Small intestine (tissue), 7 donors: ENCODE results near the gene RGL4. TPM values are rescaled to one million over a fixed set of nuclear protein-coding genes. Genes with fewer than 3 reads are reported as not detected.
"Not testable (repeated sequence)": the region's sequence is repeated elsewhere in the genome, so short reads cannot be mapped to it uniquely, and the experiment has no call there.

Experiments used
- DNase-seq, 2 donors: peaks; one replicate each; pipeline versions ENCODE4 v3.0.0 to v3.0.0-alpha.2; 2013
- FAIRE-seq: peaks from 2 replicates; lab custom pipeline; 2012; peaks lifted over from hg19 to GRCh38; lab: Jason Lieb, UNC
- H3K27ac ChIP-seq, 3 donors: one replicate each; pipeline ENCODE4 v1.5.1; 2013; ENCODE audit warnings: low read length in 2 of 3, mild to moderate bottlenecking in 2 of 3, control low read depth in 1 of 3, inconsistent platforms in 1 of 3, low read depth in 1 of 3, moderate library complexity in 1 of 3
- H3K27me3 ChIP-seq, 3 donors: one replicate each; pipeline ENCODE4 v1.6.1; 2013; ENCODE audit warnings: low read length in 3 of 3, inconsistent platforms in 1 of 3; ENCODE audit not compliant: control insufficient read depth in 3 of 3, insufficient read depth in 3 of 3
- H3K36me3 ChIP-seq, 3 donors: one replicate each; pipeline ENCODE4 v1.6.1; 2013; ENCODE audit warnings: low read length in 3 of 3, inconsistent platforms in 1 of 3, low read depth in 1 of 3, mild to moderate bottlenecking in 1 of 3, moderate library complexity in 1 of 3; ENCODE audit not compliant: control insufficient read depth in 3 of 3, insufficient read depth in 2 of 3
- H3K4me1 ChIP-seq, 3 donors: one replicate each; pipeline ENCODE4 v1.6.1; 2013; ENCODE audit warnings: low read length in 2 of 3, inconsistent platforms in 1 of 3, low read depth in 1 of 3, mild to moderate bottlenecking in 1 of 3, moderate library complexity in 1 of 3; ENCODE audit not compliant: control insufficient read depth in 3 of 3, insufficient read depth in 2 of 3
- H3K4me3 ChIP-seq, 3 donors: one replicate each; pipeline ENCODE4 v1.5.1; 2013; ENCODE audit warnings: low read length in 3 of 3, control low read depth in 1 of 3, inconsistent platforms in 1 of 3, low read depth in 1 of 3, mild to moderate bottlenecking in 1 of 3, moderate library complexity in 1 of 3
- H3K9me3 ChIP-seq, 2 donors: one replicate each; pipeline ENCODE4 v1.6.1; 2013; ENCODE audit warnings: low read depth in 1 of 2, low read length in 1 of 2; ENCODE audit not compliant: control insufficient read depth in 2 of 2, insufficient read depth in 1 of 2
- WGBS, 3 donors: extraction: QIAGEN DNeasy Blood & Tissue Kit; methylation state at CpG; one replicate each; pipeline ENCODE4 v1.1.7; 2013; 5-methylcytosine and 5-hydroxymethylcytosine counted together
- polyA plus RNA-seq, 4 donors: library from polyadenylated mRNA; stranded (reverse) in 3 of 4; unstranded in 1 of 4; fragments of 200-250 nt in 3 of 4; fragments of 120-200 nt in 1 of 4; gene quantifications; one replicate each; pipeline versions ENCODE4 v1.2.1 to v1.2.3, GENCODE V29; 2013
- donor health status: healthy with polysubstance abuse.
- donor health status: control.
- donor health status: control.
- donor health status: Bipolar disorder and iron deficiency.
- donor health status: healthy.

The RGL4 gene
- polyA plus RNA-seq, 4 donors: 0.60 to 3.8 (median 0.91) TPM

GRCh38 chr22:23660381-23660780 lies 30.4 kb upstream of the RGL4 start:
- not testable (repeated sequence) for H3K4me3 ChIP-seq, H3K27ac ChIP-seq, H3K4me1 ChIP-seq, H3K27me3 ChIP-seq, DNase-seq, FAIRE-seq
- 94 to 97% (median 97%) methylated on average over 4 of the region's 4 CpGs for WGBS, 3 donors
- Histone ChIP-seq H3K9me3 (peaks cover 0 to 15% of the 10 kb centered on the region in 2 donors), H3K36me3 (peaks cover 3 to 54% (median 8%) of the 10 kb centered on the region in 3 donors)

GRCh38 chr22:23670378-23671295 lies 20.2 kb upstream of the RGL4 start:
- DNase-seq (no peak), FAIRE-seq (no peak)
- H3K4me3 ChIP-seq: no peak overlapping the region
- peaks cover 0 to 14% (median 0%) of the 10 kb centered on the region in 3 donors for H3K36me3 ChIP-seq
- 77 to 84% (median 82%) methylated on average over 16 of the region's 16 CpGs for WGBS, 3 donors
- no peaks in the 10 kb centered on the region for H3K27me3 ChIP-seq
- H3K9me3 ChIP-seq: no peaks in the 10 kb centered on the region
- peaks cover 0 to 10% (median under 1%) of the 10 kb centered on the region in 3 donors for H3K4me1 ChIP-seq
- peak overlapping the region in 1 of 3 donors; percentile 20 for H3K27ac ChIP-seq

- DNase-seq, H3K9me3 ChIP-seq, H3K4me3 ChIP-seq, H3K27ac ChIP-seq, FAIRE-seq, H3K27me3 ChIP-seq: not testable (repeated sequence)
- 38% methylated on average over 2 of the region's 4 CpGs; no CpG with 5 or more reads in 2 of the 3 donors for WGBS, 3 donors
- Histone ChIP-seq H3K36me3 (peaks cover 0 to 14% (median 0%) of the 10 kb centered on the region in 3 donors), H3K4me1 (peaks cover 0 to 17% (median 8%) of the 10 kb centered on the region in 3 donors)
Observed at GRCh38 chr22:23671387-23671786, 19.4 kb upstream of the RGL4 start.

GRCh38 chr22:23672307-23673049 lies 18.3 kb upstream of the RGL4 start:
- 88 to 93% (median 88%) methylated on average over 8 of the region's 8 CpGs for WGBS, 3 donors
- FAIRE-seq: not testable (repeated sequence)
- peaks cover 0 to 18% (median 10%) of the 10 kb centered on the region in 3 donors for H3K4me1 ChIP-seq

GRCh38 chr22:23673050-23673620 lies 17.7 kb upstream of the RGL4 start:
- WGBS, 3 donors: 86 to 94% (median 88%) methylated on average over 7 of the region's 7 CpGs
- DNase-seq: no peak
- Histone ChIP-seq H3K4me3 (no peak overlapping the region), H3K27me3 (no peaks in the 10 kb centered on the region), H3K36me3 (peaks cover 0 to 28% (median 0%) of the 10 kb centered on the region in 3 donors), H3K4me1 (peaks cover 0 to 18% (median 10%) of the 10 kb centered on the region in 3 donors), H3K9me3 (no peaks in the 10 kb centered on the region), H3K27ac (no peak overlapping the region)
- FAIRE-seq: no peak

More at GRCh38 chr22:23672307-23673049, 18.3 kb upstream of the RGL4 start:
- not testable (repeated sequence) for H3K27me3 ChIP-seq, H3K4me3 ChIP-seq, H3K9me3 ChIP-seq, DNase-seq, H3K27ac ChIP-seq
- H3K36me3 ChIP-seq: peaks cover 0 to 22% (median 0%) of the 10 kb centered on the region in 3 donors

- 84 to 95% (median 92%) methylated on average over 26 of the region's 26 CpGs for WGBS, 3 donors
- Histone ChIP-seq H3K9me3 (no peaks in the 10 kb centered on the region), H3K27ac (no peak overlapping the region), H3K4me1 (peaks cover 0 to 18% (median 10%) of the 10 kb centered on the region in 3 donors), H3K4me3 (no peak overlapping the region), H3K36me3 (peaks cover 0 to 35% (median 0%) of the 10 kb centered on the region in 3 donors), H3K27me3 (no peaks in the 10 kb centered on the region)
- FAIRE-seq: no peak
- DNase-seq: no peak
Observed at GRCh38 chr22:23673826-23674690, 16.8 kb upstream of the RGL4 start.

- H3K4me3 ChIP-seq, DNase-seq, FAIRE-seq, H3K27me3 ChIP-seq, H3K9me3 ChIP-seq: not testable (repeated sequence)
- H3K4me1 ChIP-seq: peaks cover 0 to 18% (median 10%) of the 10 kb centered on the region in 3 donors
- 62 to 83% (median 72%) methylated on average over 6 of the region's 6 CpGs for WGBS, 3 donors
- H3K36me3 ChIP-seq: peaks cover 0 to 38% (median 0%) of the 10 kb centered on the region in 3 donors
- peak overlapping the region in 1 of 3 donors; percentile 62 for H3K27ac ChIP-seq
Observed at GRCh38 chr22:23674886-23675501, 15.8 kb upstream of the RGL4 start.
